ENCODE data around the gene SLC48A1.

SLC48A1 gene

DNA sequence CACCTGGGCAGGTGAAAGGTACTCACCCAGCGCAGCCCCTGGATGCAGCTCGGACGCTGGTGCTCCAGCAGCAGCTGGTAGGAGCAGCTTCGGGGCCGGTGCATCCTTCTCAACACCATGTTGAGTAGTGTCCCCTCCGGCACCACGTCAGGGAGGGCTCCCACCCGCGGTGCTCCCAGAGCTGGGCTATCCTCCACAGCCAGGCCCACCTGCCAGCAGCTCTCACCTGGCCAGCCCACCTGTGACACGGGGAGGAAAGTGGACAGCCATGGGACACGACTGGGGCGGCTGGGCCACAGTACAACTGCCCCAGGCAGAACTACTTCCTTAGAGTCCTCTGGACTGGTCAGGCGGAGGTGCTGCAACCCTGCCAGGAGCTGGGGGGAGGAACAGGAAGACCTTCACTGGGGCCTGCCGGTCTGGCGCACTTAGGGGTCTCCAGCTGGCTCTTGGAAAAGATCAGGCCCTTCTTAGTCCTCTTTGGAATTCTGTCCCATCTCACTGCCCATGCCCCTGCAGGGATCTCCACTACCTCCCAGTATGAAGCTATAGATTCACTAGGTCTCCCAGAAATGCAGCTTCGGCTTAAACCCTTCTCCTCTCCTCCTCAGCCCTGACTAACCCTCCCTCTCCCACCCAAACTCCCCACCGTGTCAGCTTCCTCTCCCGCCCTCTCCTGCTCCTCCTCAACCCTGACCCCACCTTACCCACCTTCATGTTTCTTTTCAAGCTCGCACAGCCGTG, 15.0 kb upstream of the SLC48A1 start:
- DNase-seq (ENCODE audit: low read depth in 2 of 2) = no peak

DNA sequence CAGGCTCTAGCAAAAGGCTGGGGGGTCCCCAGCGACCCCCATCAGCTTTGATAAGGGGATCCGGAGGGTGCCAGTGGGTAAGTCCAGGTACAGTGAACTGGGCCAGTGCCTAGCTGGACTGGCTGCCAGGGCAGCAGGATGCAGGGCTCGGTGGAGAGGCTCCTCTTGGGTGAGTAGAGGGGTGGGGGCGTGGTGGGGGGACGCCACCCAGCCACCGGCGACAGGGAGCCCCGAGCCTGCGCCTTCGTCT, 14.5 kb upstream of the SLC48A1 start:
- no peak for DNase-seq (ENCODE audit: low read depth in 2 of 2)

DNA sequence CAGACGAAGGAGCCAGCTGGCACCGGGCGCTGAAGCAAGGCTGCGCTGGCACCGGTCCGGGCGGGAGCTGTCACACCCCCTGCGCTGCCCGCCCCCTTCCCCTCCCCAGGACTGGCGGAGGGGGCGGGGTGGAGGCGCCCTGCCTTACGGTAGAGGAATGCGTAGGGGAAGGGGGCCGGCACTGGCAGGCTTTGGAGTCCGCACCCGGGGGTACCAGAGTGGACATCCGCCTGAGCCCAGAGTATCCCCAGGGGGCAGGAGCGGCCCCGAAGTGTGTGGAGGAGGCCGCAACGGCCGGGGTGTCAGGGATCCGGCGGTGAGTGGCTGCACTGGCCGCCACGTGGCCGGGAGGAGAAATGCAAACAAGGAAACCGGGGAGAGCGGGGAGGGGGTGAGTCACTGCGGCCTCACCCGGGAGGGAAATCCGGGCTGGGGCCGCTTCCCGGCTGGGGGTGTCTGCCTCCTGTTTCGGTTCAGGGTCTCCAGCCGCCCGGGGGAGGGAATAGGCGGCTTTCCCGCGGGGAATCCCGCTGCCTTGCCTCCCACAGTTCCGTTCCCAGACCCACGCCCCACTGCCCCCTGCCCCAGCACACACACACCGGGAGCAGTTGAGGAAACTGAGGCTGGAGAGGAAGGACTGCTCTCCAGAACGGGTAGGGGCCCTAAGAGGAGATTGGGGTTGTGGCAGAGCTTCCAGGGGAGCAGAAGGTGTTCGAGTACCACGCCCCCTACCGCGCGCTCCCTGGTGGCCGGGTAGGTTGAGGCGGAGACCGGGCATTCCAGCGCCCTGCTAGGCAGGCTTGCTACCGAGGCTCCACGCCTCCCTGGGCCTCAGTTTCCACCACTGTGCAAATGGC, 14.0 kb upstream of the SLC48A1 start, which contains the start of gene RAPGEF3:
TSS of gene RAPGEF3 (minus strand) at position 47 of the 857 bp plus-strand sequence. CDS start 324 bp downstream, outside the sequence.
- peak; percentile 37 to 49 for DNase-seq (ENCODE audit: low read depth in 2 of 2)

DNA sequence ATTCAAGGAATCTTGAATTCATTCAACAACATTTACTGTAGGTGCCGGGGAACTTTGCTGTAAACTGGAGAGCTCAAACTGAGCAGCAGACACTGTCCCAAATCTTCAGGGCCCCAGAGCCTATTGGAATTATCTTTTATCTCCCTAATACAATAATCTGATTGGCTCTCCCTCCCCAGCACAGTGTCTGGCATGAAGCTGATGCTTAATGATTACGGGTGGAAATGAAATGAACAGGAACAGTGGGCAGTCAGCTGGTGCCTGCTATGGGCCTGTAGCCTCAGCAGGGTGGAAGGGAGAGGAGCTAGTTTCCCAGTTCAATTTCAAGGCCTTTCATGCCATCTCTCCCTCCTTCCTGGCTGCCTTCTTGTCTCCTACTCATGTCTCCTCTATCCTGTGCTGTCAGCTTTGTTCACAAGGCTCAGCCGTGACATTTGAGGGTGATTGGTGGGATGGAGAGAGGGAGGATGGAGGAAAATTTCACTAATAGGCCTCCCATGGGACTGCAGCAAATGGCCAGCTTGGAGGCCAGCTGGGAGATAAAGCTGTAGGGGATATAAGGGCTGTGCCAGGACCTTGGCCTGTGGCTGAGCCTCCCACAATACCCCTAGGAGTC, 10.1 kb upstream of the SLC48A1 start:
- DNase-seq (ENCODE audit: low read depth in 2 of 2) = no peak

DNA sequence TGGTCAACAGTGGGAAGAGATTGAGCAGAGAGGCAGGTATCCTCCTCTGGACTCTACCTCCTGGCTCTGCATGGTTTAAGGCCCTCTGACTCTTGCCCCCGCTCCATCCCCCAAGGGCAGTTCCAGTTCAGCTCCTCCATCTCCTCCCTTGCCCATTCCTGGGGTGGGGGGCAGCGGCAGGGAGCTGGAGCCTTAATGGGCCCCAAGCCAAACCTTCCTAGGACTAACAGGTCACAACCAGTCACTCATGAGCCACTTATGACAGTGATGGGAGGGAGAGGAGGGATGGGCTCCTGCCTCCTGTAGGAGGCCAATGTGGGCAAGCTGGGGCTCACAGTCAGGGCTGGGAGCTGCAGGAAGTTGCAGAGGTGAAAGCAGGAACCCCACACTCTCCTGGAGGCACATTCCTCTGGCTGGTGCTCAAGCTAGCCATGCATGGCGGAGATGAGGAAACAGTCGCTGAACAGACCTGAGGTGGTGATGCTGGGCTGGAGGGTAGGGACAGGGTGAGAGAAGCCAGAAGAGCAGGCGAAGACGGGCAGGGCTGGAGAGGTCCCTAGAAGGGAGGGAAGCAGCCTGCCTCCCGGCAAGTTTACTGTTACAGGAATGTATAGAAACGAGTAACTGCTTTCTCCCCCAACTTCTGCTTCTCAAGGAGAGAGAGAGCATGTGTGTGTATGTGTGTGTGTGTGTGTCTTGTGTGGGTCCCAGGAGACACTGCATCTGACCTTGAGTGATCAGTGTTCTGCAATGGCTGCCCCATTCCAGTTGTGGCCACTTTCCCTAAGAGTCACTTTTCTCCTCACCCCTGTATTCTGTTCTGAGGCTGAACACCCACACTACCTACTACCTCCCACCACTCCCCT, 9.3 kb upstream of the SLC48A1 start:
- no peak for DNase-seq (ENCODE audit: low read depth in 2 of 2)

DNA sequence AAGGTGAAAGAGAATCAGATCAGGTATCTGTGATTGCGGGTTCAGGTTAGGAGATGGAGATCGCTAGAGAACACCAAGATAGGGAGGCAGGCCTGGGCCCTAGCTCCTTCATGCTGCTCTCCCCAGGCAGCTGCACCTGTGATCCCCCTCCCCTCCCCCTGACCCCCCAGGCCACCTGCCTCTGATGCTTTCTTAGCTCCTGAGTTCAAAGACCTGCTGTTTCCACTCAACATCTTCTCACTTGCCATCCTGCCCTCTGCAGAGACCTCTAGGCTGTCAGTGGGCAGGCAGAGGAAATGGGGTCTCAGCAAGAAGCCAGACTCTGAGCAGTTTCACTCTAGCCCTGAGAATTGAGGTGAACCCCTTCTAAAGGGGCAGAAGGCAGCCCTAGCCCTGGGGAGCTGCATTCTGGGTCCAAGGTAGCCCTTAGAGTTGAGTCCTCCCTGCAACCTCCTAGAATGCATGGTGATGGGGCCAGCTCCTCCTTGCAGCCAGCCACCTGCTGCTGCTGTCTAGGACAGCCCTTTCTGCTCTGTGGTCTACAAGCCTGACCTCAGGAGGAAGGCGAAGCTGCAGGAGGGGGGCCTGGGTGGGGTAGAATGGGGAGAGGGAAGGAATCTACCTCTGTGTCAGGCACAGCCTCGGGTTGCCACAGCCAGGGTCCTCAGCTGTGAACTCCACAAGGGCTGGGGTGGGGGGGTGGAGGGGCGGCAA, 6.4 kb upstream of the SLC48A1 start:
- DNase-seq (ENCODE audit: low read depth in 2 of 2) = no peak

DNA sequence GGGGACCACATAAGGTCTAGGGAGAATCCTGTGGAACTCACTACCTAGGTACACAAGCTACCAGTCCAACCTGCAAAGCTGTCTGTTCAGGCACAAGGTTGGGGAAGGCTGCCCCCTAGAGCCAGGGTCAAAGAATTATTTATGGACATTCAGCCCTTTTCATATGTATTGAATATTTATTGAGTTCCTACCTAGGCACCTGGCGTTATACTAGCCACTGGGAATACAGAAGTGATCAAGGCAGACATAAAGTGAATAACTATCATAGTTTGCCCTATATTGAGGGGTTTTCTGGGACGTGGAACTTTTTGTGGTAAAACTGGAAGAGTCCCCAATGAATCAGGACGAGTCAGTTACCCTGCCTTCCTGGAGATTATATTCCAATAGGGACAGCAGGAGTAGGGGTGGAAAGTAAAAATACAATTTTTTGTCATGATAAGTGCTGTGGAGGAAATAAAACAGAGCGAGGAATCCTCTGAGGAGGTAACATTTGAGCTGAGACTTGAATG, 5.8 kb upstream of the SLC48A1 start:
- peak; percentile 25 to 52 for DNase-seq (ENCODE audit: low read depth in 2 of 2)

DNA sequence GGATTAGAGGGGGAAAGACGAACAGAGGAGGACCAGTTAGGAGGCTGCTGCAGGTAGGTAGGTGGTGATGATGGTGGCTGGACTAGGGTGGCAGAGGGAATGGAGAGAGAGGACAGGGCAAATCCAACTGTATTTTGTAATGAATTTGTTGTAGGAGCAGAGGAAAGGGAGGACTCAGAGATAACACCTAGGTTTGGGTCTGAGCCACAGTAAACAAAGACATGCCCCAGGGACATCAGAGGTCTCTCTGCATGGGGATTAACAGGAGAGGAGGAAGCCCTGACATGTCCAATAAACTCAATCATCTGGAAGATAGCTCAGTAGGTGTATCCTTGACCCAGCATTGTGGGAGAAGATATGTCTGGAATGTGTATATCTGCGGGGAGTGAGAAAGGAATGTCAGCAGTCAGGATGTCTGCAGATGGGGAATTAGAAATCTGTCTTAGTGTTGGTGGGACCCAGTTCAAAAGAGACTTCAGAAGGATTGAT, 4.7 kb upstream of the SLC48A1 start:
- DNase-seq (ENCODE audit: low read depth in 2 of 2) = no peak

DNA sequence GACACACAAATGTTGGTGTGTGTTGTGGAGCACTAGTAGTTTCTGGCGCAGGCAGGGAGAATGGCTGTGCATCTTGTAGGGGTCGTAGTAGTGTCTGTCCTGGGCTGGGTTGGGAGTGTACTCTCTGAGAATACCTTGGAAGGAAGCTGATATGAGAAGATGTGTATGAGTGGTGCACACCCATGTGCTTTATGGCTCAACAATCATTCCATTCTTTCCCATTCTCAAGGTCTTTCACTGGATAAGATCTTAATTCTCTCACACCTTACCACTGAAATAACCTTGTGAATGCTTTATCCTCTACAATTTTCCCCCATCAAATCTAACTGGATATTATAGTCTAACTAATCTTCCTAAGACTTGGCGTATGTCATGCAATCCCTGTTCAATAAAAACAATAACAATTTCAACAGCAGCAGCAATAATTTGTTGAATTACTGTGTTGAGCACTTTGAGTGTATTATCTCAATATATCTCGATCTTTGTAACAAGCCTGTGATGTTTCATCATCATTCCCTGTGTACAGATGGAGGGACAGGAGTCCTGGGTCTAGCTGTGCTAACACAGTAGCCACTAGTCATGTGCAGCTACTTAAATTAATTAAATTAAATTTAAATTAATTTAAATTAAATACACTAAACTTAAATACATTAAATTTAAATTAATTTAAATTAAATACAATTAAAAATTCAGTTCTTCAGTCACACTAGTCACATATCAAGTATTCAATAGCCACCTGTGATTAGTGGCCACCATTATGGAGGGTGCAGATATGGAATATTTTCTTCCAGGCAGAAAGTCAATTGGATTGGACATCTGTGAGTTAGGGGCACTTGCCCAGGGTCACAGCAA, 3.6 kb upstream of the SLC48A1 start:
- DNase-seq (ENCODE audit: low read depth in 2 of 2) = no peak

DNA sequence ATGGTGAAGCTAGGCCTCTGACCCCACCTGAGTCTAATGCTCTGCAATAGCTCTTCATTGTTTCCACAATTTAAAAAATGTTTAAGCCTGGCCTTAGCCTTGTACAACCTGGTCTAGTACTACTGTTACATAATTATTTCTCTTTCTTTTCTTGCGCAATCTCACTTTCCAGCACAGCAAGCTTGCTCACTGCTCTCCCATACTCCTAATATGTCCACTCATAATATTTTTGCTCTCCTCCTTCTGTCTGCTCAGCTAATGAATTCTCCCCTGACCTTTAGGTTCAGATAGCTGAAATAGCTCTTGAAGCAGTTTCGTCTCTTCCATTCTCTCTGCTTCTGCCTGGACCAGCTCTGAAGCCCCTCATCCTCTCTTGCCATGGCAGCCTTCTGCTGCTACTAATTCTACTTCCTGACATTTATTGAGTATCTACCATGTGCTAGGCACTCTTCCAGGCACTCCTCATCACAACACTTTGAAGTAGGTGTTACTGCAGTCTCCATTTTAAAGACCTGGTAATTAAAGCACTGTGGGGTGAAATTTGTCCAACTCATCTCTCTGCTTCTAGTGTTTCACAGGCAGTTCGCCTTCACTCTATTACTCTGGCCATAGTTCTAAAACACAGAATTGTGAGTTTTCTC, 2.8 kb upstream of the SLC48A1 start:
- no peak for DNase-seq (ENCODE audit: low read depth in 2 of 2)

DNA sequence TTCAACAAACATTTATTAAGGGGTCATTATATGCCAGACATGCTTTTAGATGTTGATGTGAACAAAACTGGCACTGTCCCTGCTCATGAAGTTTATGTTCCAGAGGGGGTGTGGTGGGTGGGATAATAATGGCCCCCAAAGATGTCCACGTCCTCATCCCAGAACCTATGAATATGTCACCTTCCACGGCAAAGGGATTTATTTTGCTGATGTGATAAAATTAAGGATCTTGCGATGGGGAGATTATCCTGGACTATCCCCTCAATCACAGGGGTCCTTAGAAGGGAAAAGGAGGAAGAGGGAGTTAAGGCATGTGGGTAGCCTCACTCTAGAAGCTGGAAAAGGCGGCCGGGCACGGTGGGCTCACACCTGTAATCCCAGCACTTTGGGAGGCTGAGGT, 1.7 kb upstream of the SLC48A1 start:
- no peak for DNase-seq (ENCODE audit: low read depth in 2 of 2)

DNA sequence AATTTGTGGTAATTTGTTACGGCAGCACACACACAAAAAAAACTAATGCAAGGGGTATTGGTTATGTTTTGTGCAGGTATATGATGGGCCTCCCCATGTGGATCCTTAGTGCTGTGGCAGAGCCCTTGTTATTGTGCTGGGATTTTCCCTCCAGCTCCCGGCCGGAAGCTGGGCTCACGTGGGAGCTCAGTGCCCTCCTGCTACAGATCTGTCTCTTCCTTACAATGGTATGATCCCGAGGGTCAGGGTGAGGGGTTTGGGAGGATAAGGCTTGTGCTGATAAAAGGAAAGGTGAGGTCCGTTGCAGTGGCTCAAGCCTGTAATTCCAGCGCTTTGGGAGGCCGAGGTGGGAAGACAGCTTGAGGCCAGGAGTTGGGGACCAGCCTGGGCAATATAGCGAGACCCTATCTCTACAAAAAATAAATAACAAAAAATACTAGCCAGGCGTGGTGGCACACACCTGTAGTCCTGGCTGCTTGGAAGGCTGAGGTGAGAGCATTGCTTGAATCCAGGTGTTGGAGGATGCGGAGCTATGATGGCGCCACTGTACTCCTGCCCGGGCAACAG, 861 bp upstream of the SLC48A1 start:
- DNase-seq (ENCODE audit: low read depth in 2 of 2) = no peak

DNA sequence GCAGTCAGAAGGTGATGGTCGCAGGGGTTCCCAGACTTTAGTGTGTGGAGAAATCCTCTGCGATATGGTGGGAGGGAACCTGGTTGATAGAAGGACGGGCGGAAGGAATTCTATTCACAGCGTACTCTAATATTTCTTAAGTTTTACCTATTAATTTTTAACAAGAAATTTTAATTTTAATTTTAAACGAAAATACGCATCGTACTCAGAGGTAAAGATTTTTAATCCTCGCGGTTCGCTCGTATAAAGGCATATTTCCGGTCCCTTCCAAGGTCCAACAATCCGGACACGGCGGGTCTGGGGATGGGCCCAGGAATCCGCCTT, 338 bp upstream of the SLC48A1 start:
- no peak for DNase-seq (ENCODE audit: low read depth in 2 of 2)

DNA sequence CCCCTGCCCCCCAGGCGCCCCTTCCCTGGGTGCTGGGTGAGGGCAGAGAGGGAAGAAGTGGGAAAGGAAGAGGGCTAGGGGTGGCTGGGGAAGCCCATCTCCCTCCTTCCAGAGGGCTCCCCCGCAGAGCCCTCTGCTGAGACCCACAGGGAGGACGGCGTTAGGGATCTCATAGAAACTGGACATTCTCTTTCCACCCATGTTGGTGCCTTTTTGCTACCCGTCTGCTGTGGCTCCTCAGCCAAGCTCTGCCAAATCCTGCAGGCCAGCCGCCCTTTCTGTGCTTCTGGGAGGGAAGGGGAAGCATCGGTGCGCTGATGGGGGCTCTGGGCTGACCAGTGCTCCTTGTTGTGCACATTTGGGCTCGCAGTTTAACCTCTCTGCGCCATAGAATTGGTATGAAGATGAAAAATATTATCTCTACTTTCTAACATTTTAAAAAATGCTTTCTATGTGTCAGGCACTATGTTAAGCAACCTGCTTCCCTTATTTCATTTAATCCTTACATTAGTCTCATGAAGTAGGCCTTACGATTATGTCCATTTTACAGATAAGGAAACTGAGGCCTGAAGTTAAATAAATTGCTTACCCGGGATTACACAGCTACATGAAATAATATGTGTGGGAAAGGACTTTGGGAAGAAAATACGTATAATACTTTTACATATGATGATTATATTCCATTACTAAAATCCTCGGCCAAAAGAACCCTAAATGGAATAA, 981 bp downstream of the SLC48A1 start:
- no peak for DNase-seq (ENCODE audit: low read depth in 2 of 2)

DNA sequence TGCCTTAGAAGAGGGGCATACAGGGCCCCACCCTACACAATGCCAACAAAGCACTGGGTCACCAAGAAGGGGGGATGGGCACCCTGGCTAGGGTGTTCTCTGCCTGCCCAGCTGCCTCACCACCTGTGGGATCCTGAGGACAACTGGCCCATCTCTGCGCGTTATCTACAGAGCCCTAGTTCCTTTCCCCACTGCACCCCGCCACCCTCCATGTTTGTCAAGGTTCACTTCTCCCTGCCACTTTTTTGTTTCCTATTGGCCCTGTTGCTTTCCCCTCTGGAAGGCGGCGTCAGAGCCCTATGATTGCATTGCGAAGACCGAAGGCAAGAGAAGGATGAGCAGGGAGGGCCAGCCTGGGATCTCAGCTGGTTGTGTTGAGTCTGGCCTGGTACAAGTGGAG, 1.6 kb downstream of the SLC48A1 start:
- DNase-seq (ENCODE audit: low read depth in 2 of 2) = no peak

DNA sequence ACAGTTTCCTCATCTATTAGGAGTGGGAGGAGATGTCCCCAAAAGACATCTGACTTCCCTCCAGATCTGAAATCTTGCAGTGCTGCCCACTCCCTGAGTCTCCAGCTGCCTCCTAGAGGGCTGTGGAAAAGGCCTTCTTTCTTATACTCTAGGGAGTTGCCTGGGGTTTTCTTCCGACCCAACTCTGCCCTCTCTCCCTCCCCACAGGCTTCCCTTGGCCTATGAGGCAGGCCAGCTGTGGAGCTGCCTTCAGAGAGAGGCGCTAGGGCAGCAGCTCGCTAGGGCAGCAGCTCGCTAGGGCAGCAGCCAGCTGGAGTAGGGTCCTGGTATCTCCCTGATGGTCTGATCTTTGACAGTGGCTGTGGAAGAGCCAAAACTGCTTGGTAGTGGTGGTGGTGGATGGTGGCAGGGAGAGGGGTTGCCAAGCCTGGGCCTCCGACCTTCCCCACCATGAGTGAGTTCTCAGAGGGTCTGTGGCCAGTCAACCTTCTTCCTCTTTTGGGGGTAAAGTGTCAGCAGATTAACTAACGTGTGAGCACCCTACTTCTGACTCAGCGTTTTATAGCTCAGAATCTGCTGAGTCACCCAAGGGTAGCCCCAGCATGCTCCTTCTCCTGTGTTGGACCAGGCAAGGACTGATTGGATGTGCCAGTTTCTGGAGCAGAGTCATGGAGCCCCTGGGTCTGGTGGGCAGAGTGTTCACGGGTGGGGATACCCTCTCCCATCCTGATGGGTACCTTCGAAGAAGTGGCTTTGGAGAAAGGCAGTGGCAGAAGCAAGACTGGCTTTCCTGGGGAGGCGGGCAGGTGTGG, 2.3 kb downstream of the SLC48A1 start:
- no peak for DNase-seq (ENCODE audit: low read depth in 2 of 2)

DNA sequence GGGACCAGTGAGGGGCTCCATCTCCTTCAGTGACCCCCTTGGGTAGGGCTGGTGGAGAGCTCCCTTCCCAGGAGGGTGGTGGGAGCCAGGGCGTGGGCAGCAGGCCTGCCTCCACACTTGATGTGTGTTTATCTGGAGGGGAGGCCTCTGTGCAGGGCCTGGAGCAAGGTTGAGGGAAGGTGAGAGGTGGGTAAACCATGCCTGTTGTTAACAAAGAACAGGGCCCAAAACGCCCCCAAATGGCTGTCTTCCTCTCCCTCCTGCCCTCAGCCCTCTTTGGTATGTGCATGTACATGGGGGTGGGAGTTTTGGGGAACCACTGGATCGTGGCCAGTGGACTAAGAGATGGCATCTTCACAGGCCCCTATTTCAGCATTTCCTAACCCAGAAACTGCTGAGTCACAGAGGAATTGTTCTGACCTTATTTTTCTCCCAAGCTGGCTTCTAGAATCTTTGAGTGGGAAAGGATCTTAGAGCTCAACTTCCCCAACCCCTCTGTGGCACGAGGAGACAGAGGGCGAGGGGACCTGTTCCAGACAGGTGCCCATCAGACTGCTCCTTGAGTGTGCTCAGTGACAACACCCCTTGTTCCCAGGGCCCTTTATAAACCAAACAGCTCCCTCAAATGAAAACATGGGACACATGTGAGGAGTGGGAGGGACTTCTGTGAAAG, 3.6 kb downstream of the SLC48A1 start:
- no peak for DNase-seq (ENCODE audit: low read depth in 2 of 2)
